Adrenal gland (tissue), 12 donors: ENCODE results near the gene TMA16. TPM values are rescaled to one million over a fixed set of nuclear protein-coding genes. Genes with fewer than 3 reads are reported as not detected.

Source experiments
- DNase-seq, 7 donors: peaks; one replicate each; pipeline ENCODE4 v3.0.0-alpha.2; 2019 to 2020
- H3K27ac ChIP-seq, 5 donors: fragments of 200-600 bp; sonication (generic) in 4 of 5; 1 replicate in 3 of 5; 2 replicates in 2 of 5; pipeline versions ENCODE4 v1.5.1 to v1.8.0; 2016 to 2020; ENCODE audit warnings: mild to moderate bottlenecking in 1 of 5
- H3K27me3 ChIP-seq: fragments of 200-600 bp; 2 replicates; pipeline ENCODE4 v1.8.0; 2021
- H3K36me3 ChIP-seq, 2 donors: fragments of 200-600 bp; replicated peaks in 1 of 2; 1 replicate in 1 of 2; 2 replicates in 1 of 2; pipeline versions ENCODE4 v1.5.1 to v1.8.0; 2018 to 2022
- H3K4me1 ChIP-seq, 2 donors: fragments of 200-600 bp; replicated peaks in 1 of 2; 1 replicate in 1 of 2; 2 replicates in 1 of 2; pipeline versions ENCODE4 v1.5.1 to v1.8.0; 2018 to 2021
- H3K4me3 ChIP-seq, 4 donors: fragments of 200-600 bp; sonication (generic) in 3 of 4; one replicate each; pipeline ENCODE4 v1.5.1; 2016 to 2018
- H3K9me3 ChIP-seq, 3 donors: fragments of 200-600 bp; sonication (generic) in 1 of 3; replicated peaks in 1 of 3; 1 replicate in 2 of 3; 2 replicates in 1 of 3; pipeline versions ENCODE4 v1.5.1 to v1.8.0; 2016 to 2021
- CTCF ChIP-seq, 6 experiments: fragments of 450-650 bp in 4 of 6; fragments of 200-600 bp in 2 of 6; sonication (generic) in 1 of 6; IDR thresholded peaks; 1 replicate in 5 of 6; 2 replicates in 1 of 6; pipeline versions ENCODE4 v1.5.1 to v1.8.0; 2016 to 2021; ENCODE audit warnings: antibody characterized with exemption in 6 of 6, mild to moderate bottlenecking in 2 of 6, moderate library complexity in 1 of 6
- POLR2A ChIP-seq, 2 donors: fragments of 450-650 bp; IDR thresholded peaks; one replicate each; pipeline ENCODE4 v1.6.1; 2017; ENCODE audit warnings: antibody characterized with exemption in 2 of 2, mild to moderate bottlenecking in 2 of 2, moderate library complexity in 1 of 2
- WGBS, 4 donors: extraction: QIAGEN DNeasy Blood & Tissue Kit in 2 of 4; methylation state at CpG; one replicate each; pipeline versions ENCODE4 v1.1.5 to v1.1.7; 2013 to 2017; 5-methylcytosine and 5-hydroxymethylcytosine counted together
- intact Hi-C, 2 donors: fragments of 100-400 bp; cut with DNase I; formaldehyde crosslinking; loops; one replicate each; pipeline versions ENCODE4 v1.14.1 to v1.15.0; 2022 to 2023
- polyA plus RNA-seq, 3 donors: library from polyadenylated mRNA; stranded (reverse); fragments of 200-250 nt in 2 of 3; fragments of 350-450 nt in 1 of 3; fragmentation: Illumina TruSeq in 1 of 3; extraction: RNeasy Lipid Tissue Mini Kit (QIAGEN cat#74804) in 1 of 3; gene quantifications; one replicate each; pipeline ENCODE4 v1.2.3, GENCODE V29; 2013 to 2014
- total RNA-seq, 9 donors: library from RNA; depleted of rRNA in 4 of 9; stranded (reverse); fragments of >200 nt in 4 of 9; fragments of 120-200 nt in 1 of 9; fragmentation: NEBNext Ultra II Directional in 1 of 9; extraction: Animal tissue kit (Norgen Biotek cat#: 25700) in 1 of 9; gene quantifications; one replicate each; pipeline versions ENCODE4 v1.1.0 to v1.2.4, GENCODE V29; 2013 to 2023
- donor health status: healthy with polysubstance abuse.
- donor health status: Bipolar disorder and iron deficiency.
- donor health status: DM: yes; HTN: yes; CAD: no.
- donor health status: DM: no; HTN: no; CAD: no.
- donor health status: DM: no; HTN: no; CAD: no.
- donor health status: DM: yes; HTN: yes; CAD: no.

Gene TMA16
- total and polyA plus RNA-seq, 12 donors, result 7.7 to 63.1 (median 17.8) TPM

- WGBS, 4 donors, result 67 to 92% (median 81%) methylated on average over 3 of the region's 3 CpGs
- Histone ChIP-seq H3K36me3 (peaks cover 0 to 4% of the 10 kb centered on the region in 2 donors), H3K27me3 (no peaks in the 10 kb centered on the region), H3K9me3 (no peaks in the 10 kb centered on the region), H3K4me1 (no peaks in the 10 kb centered on the region), H3K4me3 (no peak overlapping the region), H3K27ac (no peak overlapping the region)
- no peak for TF ChIP-seq CTCF (IDR thresholded peaks at IDR 0.05)
- TF ChIP-seq POLR2A (IDR thresholded peaks at IDR 0.05), result no peak
- DNase-seq, result no peak
- intact Hi-C loops, result loop anchor here in 1 of 2 donors (10.0 kb wide), 1 partner anchor 56 kb away; no protein-coding TSS in a partner anchor
These were observed 46.5 kb downstream of the TMA16 start for GRCh38 chr4:163540977-163541376.

- intact Hi-C loops, result loop anchor here in 1 of 2 donors (10.0 kb wide), 1 partner anchor 57 kb away; no protein-coding TSS in a partner anchor
- H3K4me1 ChIP-seq, result no peaks in the 10 kb centered on the region
- H3K4me3 ChIP-seq, result no peak overlapping the region
- H3K9me3 ChIP-seq, result no peaks in the 10 kb centered on the region
- peaks cover 0 to 4% of the 10 kb centered on the region in 2 donors for H3K36me3 ChIP-seq
- H3K27me3 ChIP-seq, result no peaks in the 10 kb centered on the region
- no peak for DNase-seq
- whole genome bisulfite sequencing, 4 donors, result 89 to 98% (median 94%) methylated on average over 3 of the region's 3 CpGs
- H3K27ac ChIP-seq, result no peak overlapping the region
- TF ChIP-seq POLR2A (IDR thresholded peaks at IDR 0.05) (no peak), CTCF (IDR thresholded peaks at IDR 0.05) (no peak)
These were observed 47.8 kb downstream of the TMA16 start for GRCh38 chr4:163542275-163542674.

GRCh38 chr4:163544407-163545038, 50.0 kb downstream of the TMA16 start:
- Histone ChIP-seq H3K4me1 (no peaks in the 10 kb centered on the region), H3K9me3 (no peaks in the 10 kb centered on the region), H3K27me3 (no peaks in the 10 kb centered on the region), H3K27ac (no peak overlapping the region), H3K36me3 (peaks cover 0 to 4% of the 10 kb centered on the region in 2 donors), H3K4me3 (peak overlapping the region in 1 of 4 donors; percentile 38)
- intact Hi-C loops, result loop anchor here (5.0 to 10.0 kb wide), 2 partner anchors 57 to 60 kb away; no protein-coding TSS in a partner anchor
- WGBS, 4 donors, result 3 to 6% (median 5%) methylated on average over 12 of the region's 12 CpGs
- TF ChIP-seq POLR2A (IDR thresholded peaks at IDR 0.05), result no peak
- TF ChIP-seq CTCF (IDR thresholded peaks at IDR 0.05), result peak; percentile 55 to 92 (median 78)
- DNase-seq, result peak; percentile 25 to 70 (median 55)

GRCh38 chr4:163548481-163549243, 54.2 kb downstream of the TMA16 start:
- intact Hi-C loops, result loop anchor here (5.0 to 10.0 kb wide), 2 partner anchors 61 to 64 kb away; no protein-coding TSS in a partner anchor
- Histone ChIP-seq H3K36me3 (peaks cover 0 to 1% of the 10 kb centered on the region in 2 donors), H3K27me3 (no peaks in the 10 kb centered on the region), H3K9me3 (no peaks in the 10 kb centered on the region), H3K4me3 (no peak overlapping the region), H3K27ac (no peak overlapping the region), H3K4me1 (peaks cover 0 to 4% of the 10 kb centered on the region in 2 donors)
- WGBS, 4 donors, result 41 to 50% (median 45%) methylated on average over 10 of the region's 10 CpGs
- TF ChIP-seq POLR2A (IDR thresholded peaks at IDR 0.05), result no peak
- peak; percentile 45 to 77 (median 66) for TF ChIP-seq CTCF (IDR thresholded peaks at IDR 0.05)
- peak in 3 of 7 donors; percentile 13 to 24 (median 22) for DNase-seq
